GM23248 (cell line): ENCODE results near the gene GALNS. TPM values are rescaled to one million over a fixed set of nuclear protein-coding genes. Genes with fewer than 3 reads are reported as not detected.
A peak's percentile ranks its signal among the peaks of the same experiment; 100 is the strongest.

Source experiments
- DNase-seq: peaks from one replicate; pipeline ENCODE4 v3.0.0-alpha.2; 2015
- H2AFZ ChIP-seq: fragments of 200-600 bp; sonication (generic); 2 replicates; pipeline ENCODE4 v1.6.1; 2016; ENCODE audit warnings: antibody characterized with exemption
- H3F3A ChIP-seq: fragments of 200-600 bp; sonication (generic); 2 replicates; pipeline ENCODE4 v1.6.1; 2016; ENCODE audit warnings: mild to moderate bottlenecking, antibody characterized with exemption, mixed run types; ENCODE audit not compliant: insufficient read depth
- H3K27ac ChIP-seq: fragments of 200-600 bp; sonication (generic); 2 replicates; pipeline ENCODE4 v1.5.1; 2016; ENCODE audit warnings: mild to moderate bottlenecking
- H3K27me3 ChIP-seq: fragments of 200-600 bp; sonication (generic); replicated peaks from 2 replicates; pipeline ENCODE4 v1.6.1; 2016; ENCODE audit warnings: mild to moderate bottlenecking; ENCODE audit not compliant: insufficient read depth
- H3K36me3 ChIP-seq: fragments of 200-600 bp; sonication (generic); 2 replicates; pipeline ENCODE4 v1.6.1; 2016; ENCODE audit warnings: low read depth, mild to moderate bottlenecking
- H3K4me1 ChIP-seq: fragments of 200-600 bp; sonication (generic); 2 replicates; pipeline ENCODE4 v1.6.1; 2016; ENCODE audit warnings: mild to moderate bottlenecking; ENCODE audit not compliant: insufficient read depth
- H3K4me2 ChIP-seq: fragments of 200-600 bp; sonication (generic); one replicate; pipeline ENCODE4 v1.6.1; 2016; ENCODE audit warnings: mild to moderate bottlenecking; ENCODE audit not compliant: unreplicated experiment
- H3K4me3 ChIP-seq: fragments of 200-600 bp; sonication (generic); 2 replicates; pipeline ENCODE4 v1.5.1; 2016; ENCODE audit warnings: mild to moderate bottlenecking
- H3K79me2 ChIP-seq: fragments of 200-600 bp; sonication (generic); 2 replicates; pipeline ENCODE4 v1.6.1; 2016; ENCODE audit warnings: mild to moderate bottlenecking; ENCODE audit not compliant: insufficient read depth
- H3K9ac ChIP-seq: fragments of 200-600 bp; sonication (generic); 2 replicates; pipeline ENCODE4 v1.6.1; 2016; ENCODE audit warnings: mild to moderate bottlenecking
- H3K9me2 ChIP-seq: fragments of 200-600 bp; sonication (generic); 2 replicates; pipeline ENCODE4 v1.6.1; 2016; ENCODE audit warnings: mixed run types, mild to moderate bottlenecking, moderate library complexity; ENCODE audit not compliant: insufficient read depth
- H3K9me3 ChIP-seq: fragments of 200-600 bp; sonication (generic); one replicate; pipeline ENCODE4 v1.6.1; 2017; ENCODE audit warnings: low read depth
- H4K20me1 ChIP-seq: fragments of 200-600 bp; sonication (generic); 2 replicates; pipeline ENCODE4 v1.6.0; 2016; ENCODE audit not compliant: insufficient read depth
- EZH2 ChIP-seq: fragments of 200-600 bp; sonication (generic); IDR thresholded peaks from 2 replicates; pipeline ENCODE4 v1.6.1; 2018; ENCODE audit warnings: antibody characterized with exemption, mild to moderate bottlenecking; ENCODE audit not compliant: insufficient read depth, poor library complexity, severe bottlenecking
- EZH2phosphoT487 ChIP-seq: fragments of 200-600 bp; sonication (generic); IDR thresholded peaks from 2 replicates; pipeline ENCODE4 v1.6.1; 2018; ENCODE audit warnings: antibody characterized with exemption, moderate library complexity, mild to moderate bottlenecking, low read depth; ENCODE audit not compliant: insufficient read depth
- WGBS, 2 experiments: methylation state at CpG; one replicate each; pipeline ENCODE4 v1.1.6; 2015 to 2017; ENCODE audit warnings: low lambda C conversion rate in 2 of 2, low coverage in 1 of 2; ENCODE audit errors: missing lambda C conversion rate in 2 of 2; 5-methylcytosine and 5-hydroxymethylcytosine counted together
- in situ Hi-C: fragments of 300-500 bp; cut with MboI; formaldehyde crosslinking; loops from 2 replicates; pipeline ENCODE4 v1.15.0; 2020
- polyA plus RNA-seq: library from polyadenylated mRNA; unstranded; fragments of >200 nt; fragmentation: Nextera tagmentation; extraction: Ambion mirVana; gene quantifications from 2 replicates; pipeline ENCODE4 v1.2.1, GENCODE V29; 2016
- total RNA-seq: library from RNA; depleted of rRNA; stranded (reverse); fragments of >200 nt; shearing (Covaris generic); gene quantifications from 2 replicates; pipeline ENCODE4 v1.2.3, GENCODE V29; 2014

GALNS gene
- total and polyA plus RNA-seq, 2 experiments from 2014 or later: 24.0 to 39.0 TPM

DNA sequence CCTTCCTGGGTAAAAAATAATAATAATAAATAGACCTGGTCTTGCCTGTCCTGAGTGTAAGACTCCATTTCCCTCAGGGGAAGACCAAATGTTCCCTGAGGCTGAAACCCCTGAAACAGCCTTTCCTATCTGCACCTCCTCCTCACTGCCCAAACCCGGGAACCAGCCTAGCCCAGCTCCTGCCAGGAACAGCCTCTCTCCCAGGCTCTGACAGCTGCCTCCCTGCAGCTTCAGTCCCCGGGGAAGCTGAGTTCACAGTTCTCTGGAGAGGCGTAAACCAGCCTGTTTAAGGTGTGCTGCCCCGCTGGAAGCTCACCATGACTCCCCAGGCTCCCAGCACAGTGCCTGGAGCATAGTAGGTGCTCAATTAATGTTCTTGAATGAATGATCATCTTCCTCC, 60.5 kb downstream of the GALNS start:
- TF ChIP-seq EZH2: no peak
- H3K9me2 ChIP-seq: no peaks in the 10 kb centered on the region
- no CpG with 5 or more reads among the region's 4 CpGs for WGBS, 2 experiments
- H3K4me1 ChIP-seq: peaks cover 14% of the 10 kb centered on the region
- no peak overlapping the region for H2AFZ ChIP-seq
- no peaks in the 10 kb centered on the region for H3K27me3 ChIP-seq
- no peak for DNase-seq
- no peak overlapping the region for H3K27ac ChIP-seq
- H3K4me3 ChIP-seq: no peak overlapping the region
- H3K79me2 ChIP-seq: no peaks in the 10 kb centered on the region
- no peaks in the 10 kb centered on the region for H3K36me3 ChIP-seq
- in situ Hi-C loops: no loop called here
- H3F3A ChIP-seq: no peaks in the 10 kb centered on the region
- H4K20me1 ChIP-seq: no peaks in the 10 kb centered on the region
- H3K4me2 ChIP-seq: no peak overlapping the region
- no peak overlapping the region for H3K9ac ChIP-seq
- H3K9me3 ChIP-seq: no peaks in the 10 kb centered on the region

DNA sequence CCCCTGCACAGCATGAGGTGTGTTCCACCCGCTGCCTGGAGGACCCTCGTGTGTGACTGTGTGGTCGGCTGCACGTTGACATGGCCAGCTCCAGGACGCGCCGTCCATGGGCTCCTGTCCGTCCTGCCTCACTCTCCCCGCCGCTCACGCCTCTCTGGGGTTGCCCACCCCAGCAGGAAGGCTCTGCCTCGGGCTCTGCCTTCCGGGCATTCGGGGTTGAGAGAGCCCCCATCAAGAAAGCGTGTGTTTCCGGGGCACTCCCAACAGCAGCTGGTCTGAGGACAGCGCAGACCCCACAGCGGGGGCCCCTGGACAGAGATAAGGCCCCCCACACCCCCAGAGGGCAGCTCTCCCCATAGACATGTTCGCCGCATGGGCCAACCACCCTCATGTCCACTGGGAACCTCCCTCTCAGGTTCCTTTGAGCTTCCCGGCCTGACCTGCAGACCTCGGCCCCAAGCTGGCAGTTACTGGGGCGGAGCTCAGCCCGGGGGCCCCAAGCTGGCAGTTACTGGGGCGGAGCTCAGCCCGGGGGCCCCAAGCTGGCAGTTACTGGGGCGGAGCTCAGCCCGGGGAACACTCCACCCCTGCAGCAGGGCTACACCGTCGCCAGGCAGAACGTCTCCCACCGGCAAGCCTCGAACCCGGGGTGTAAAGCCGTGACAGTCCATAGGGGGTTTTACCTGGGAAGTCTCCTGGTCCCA, 63.3 kb downstream of the GALNS start:
- H3K27ac ChIP-seq: no peak overlapping the region
- no peak overlapping the region for H3K9ac ChIP-seq
- H3K36me3 ChIP-seq: no peaks in the 10 kb centered on the region
- in situ Hi-C loops: no loop called here
- H3K9me2 ChIP-seq: no peaks in the 10 kb centered on the region
- H3F3A ChIP-seq: peaks cover 10% of the 10 kb centered on the region; the same call in 1 of the 2 replicates
- peaks cover 25% of the 10 kb centered on the region for H3K4me1 ChIP-seq
- DNase-seq: no peak
- no peak for TF ChIP-seq EZH2phosphoT487
- no peak for TF ChIP-seq EZH2
- no peak overlapping the region for H3K4me3 ChIP-seq
- H3K9me3 ChIP-seq: no peaks in the 10 kb centered on the region
- 72 to 76% methylated on average over 26 to 32 of the region's 35 CpGs for WGBS, 2 experiments
- H2AFZ ChIP-seq: no peak overlapping the region
- H4K20me1 ChIP-seq: no peaks in the 10 kb centered on the region
- 0 out of 2 replicates have a peak, but pooled peaks cover 13% of the 10 kb centered on the region for H3K79me2 ChIP-seq
- H3K27me3 ChIP-seq: no peaks in the 10 kb centered on the region
- no peak overlapping the region for H3K4me2 ChIP-seq

DNA sequence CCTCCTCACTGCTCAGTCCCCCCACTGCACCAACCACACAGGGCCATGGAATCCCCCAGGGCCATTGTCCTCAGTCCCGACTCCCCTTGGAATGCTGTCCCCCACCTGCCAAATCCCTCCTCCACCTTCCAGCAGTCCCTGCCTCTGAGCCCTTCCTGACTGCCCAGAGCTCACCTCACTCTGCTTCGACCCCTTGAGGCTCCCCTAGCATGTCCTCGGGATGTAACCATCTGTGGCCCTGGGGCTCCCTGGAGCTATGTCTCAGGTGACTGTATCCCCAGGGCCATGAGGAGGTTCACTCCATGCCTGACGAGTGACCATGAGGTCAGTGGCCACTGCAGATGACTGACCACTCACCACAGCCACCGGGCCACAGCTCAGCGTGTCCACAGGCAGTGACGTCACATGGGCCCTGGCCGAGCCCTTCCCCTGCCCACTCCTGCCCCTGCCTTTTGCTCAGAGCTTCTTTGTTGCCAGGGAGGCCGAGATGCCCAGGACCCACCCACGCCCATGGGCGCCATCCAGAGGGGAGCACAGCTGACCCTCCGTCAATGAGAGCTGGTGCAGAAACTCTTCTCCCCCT, 64.0 kb downstream of the GALNS start:
- Histone ChIP-seq H2AFZ (no peak overlapping the region), H3K4me1 (peaks cover 25% of the 10 kb centered on the region), H4K20me1 (no peaks in the 10 kb centered on the region), H3K4me2 (peak overlapping the region; percentile 56), H3K36me3 (no peaks in the 10 kb centered on the region), H3K79me2 (0 out of 2 replicates have a peak, but pooled peaks cover 13% of the 10 kb centered on the region), H3F3A (peaks cover 10% of the 10 kb centered on the region; the same call in 1 of the 2 replicates), H3K9me2 (no peaks in the 10 kb centered on the region), H3K27me3 (no peaks in the 10 kb centered on the region), H3K4me3 (0 out of 2 replicates have a peak overlapping the region, but pooled peaks have one; percentile 39), H3K27ac (peak overlapping the region; percentile 71), H3K9ac (peak overlapping the region; percentile 69), H3K9me3 (no peaks in the 10 kb centered on the region)
- TF ChIP-seq EZH2 (no peak), EZH2phosphoT487 (no peak)
- WGBS, 2 experiments: 79 to 87% methylated on average over 9 to 12 of the region's 12 CpGs
- no peak for DNase-seq
- in situ Hi-C loops: no loop called here

DNA sequence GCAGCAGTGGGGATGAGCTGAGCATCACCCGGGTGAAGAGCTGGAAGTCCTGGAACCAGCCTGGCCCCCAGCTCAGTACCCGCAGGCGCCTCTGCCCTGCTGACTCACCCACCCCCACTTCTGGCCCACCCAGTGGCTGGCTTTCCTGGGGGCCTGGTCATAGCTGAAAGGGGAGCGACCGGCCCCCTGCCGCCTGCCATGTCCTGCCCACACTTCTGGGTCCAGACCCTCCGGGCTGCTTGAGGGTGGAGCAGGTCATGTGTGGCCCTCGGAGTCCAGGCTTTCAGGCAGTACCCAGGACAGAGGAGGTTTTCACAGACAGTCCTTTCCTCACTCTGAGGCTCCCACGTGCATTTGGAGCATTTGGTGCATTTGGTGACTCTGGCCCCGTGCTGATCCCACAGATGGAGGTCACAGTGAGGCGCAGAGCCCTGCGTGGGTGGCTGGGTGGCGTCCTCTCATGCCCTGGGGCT, 64.6 kb downstream of the GALNS start:
- DNase-seq: peak; percentile 91
- 2 to 4% methylated on average over 10 to 12 of the region's 13 CpGs for whole genome bisulfite sequencing, 2 experiments

More for the DNA sequence above, 64.6 kb downstream of the GALNS start:
- TF ChIP-seq EZH2phosphoT487: no peak
- TF ChIP-seq EZH2: no peak
- no peaks in the 10 kb centered on the region for H3K9me3 ChIP-seq
- H3K36me3 ChIP-seq: no peaks in the 10 kb centered on the region
- peak overlapping the region; percentile 71 for H3K27ac ChIP-seq
- H3K9me2 ChIP-seq: no peaks in the 10 kb centered on the region
- H2AFZ ChIP-seq: 0 out of 2 replicates have a peak overlapping the region, but pooled peaks have one; percentile 25
- peaks cover 10% of the 10 kb centered on the region; the same call in 1 of the 2 replicates for H3F3A ChIP-seq
- H3K9ac ChIP-seq: peak overlapping the region; percentile 69
- peaks cover 25% of the 10 kb centered on the region for H3K4me1 ChIP-seq
- no peaks in the 10 kb centered on the region for H3K27me3 ChIP-seq
- H3K4me2 ChIP-seq: peak overlapping the region; percentile 56
- in situ Hi-C loops: no loop called here
- no peaks in the 10 kb centered on the region for H4K20me1 ChIP-seq
- H3K4me3 ChIP-seq: peak overlapping the region; percentile 39; the same call in 1 of the 2 replicates
- 0 out of 2 replicates have a peak, but pooled peaks cover 13% of the 10 kb centered on the region for H3K79me2 ChIP-seq
